Stimulated activated CD4-positive, alpha-beta T cell treated with anti-CD3 and anti-CD28 coated beads, TNF-alpha, amount 100 ng/mL, for 1 hour (primary cell): ENCODE measurements around the gene RNF215.
"Not testable (repeated sequence)": the region's sequence is repeated elsewhere in the genome, so short reads cannot be mapped to it uniquely, and the experiment has no call there.

Experiments used
- DNase-seq, 3 donors: peaks; one replicate each; pipeline ENCODE4 v3.0.0-alpha.2; 2020; ENCODE audit warnings: low read depth in 3 of 3, low spot score in 1 of 3

Gene RNF215

GRCh38 chr22:30365891-30366290 is 21.3 kb downstream of the RNF215 start:
- no peak for DNase-seq

- no peak for DNase-seq
These were observed 24.4 kb downstream of the RNF215 start for GRCh38 chr22:30362651-30363281.

- no peak for DNase-seq
These were observed 25.1 kb downstream of the RNF215 start for GRCh38 chr22:30361916-30362650.

- no peak for DNase-seq
These were observed 28.7 kb downstream of the RNF215 start for GRCh38 chr22:30358541-30358940.

- no peak for DNase-seq
These were observed 29.5 kb downstream of the RNF215 start for GRCh38 chr22:30357650-30358215.

- DNase-seq: no peak
These were observed 30.0 kb downstream of the RNF215 start for GRCh38 chr22:30357236-30357570.

- DNase-seq: peak; percentile 61 to 76 (median 64)
These were observed 30.6 kb downstream of the RNF215 start, which contains the start of the genes CCDC157 and SF3A1 for GRCh38 chr22:30356449-30357235. Gene CCDC157, plus strand, starts transcription at chr22:30357007. Its CDS starts 8,994 bp downstream, at chr22:30366001. Gene SF3A1, minus strand, starts transcription at chr22:30356894. Its CDS starts 102 bp downstream, at chr22:30356792.

- DNase-seq: no peak
These were observed 32.6 kb downstream of the RNF215 start for GRCh38 chr22:30354644-30355043.

GRCh38 chr22:30351226-30351625 is 36.0 kb downstream of the RNF215 start:
- DNase-seq: no peak

- DNase-seq: no peak
These were observed 38.4 kb downstream of the RNF215 start for GRCh38 chr22:30348809-30349208.

GRCh38 chr22:30348404-30348803 is 38.8 kb downstream of the RNF215 start:
- no peak for DNase-seq

GRCh38 chr22:30347255-30347892 is 39.8 kb downstream of the RNF215 start:
- no peak for DNase-seq

GRCh38 chr22:30344447-30345200 is 42.6 kb downstream of the RNF215 start:
- no peak for DNase-seq

GRCh38 chr22:30340911-30341685 is 46.1 kb downstream of the RNF215 start:
- no peak for DNase-seq

- DNase-seq: no peak
These were observed 48.4 kb downstream of the RNF215 start for GRCh38 chr22:30338802-30339201.

GRCh38 chr22:30338341-30338740 is 48.9 kb downstream of the RNF215 start:
- DNase-seq: not testable (repeated sequence)

GRCh38 chr22:30337461-30337778 is 49.8 kb downstream of the RNF215 start:
- no peak for DNase-seq

GRCh38 chr22:30336752-30337460 is 50.3 kb downstream of the RNF215 start:
- DNase-seq: no peak

- DNase-seq: no peak
These were observed 52.0 kb downstream of the RNF215 start for GRCh38 chr22:30335236-30335635.
